Adrenal gland (tissue), 12 donors: ENCODE data around the gene RAB38. TPM values are rescaled to one million over a fixed set of nuclear protein-coding genes. Genes with fewer than 3 reads are reported as not detected.

Source experiments
- DNase-seq, 7 donors: peaks; one replicate each; pipeline ENCODE4 v3.0.0-alpha.2; 2019 to 2020
- H3K27ac ChIP-seq, 5 donors: fragments of 200-600 bp; sonication (generic) in 4 of 5; 1 replicate in 3 of 5; 2 replicates in 2 of 5; pipeline versions ENCODE4 v1.5.1 to v1.8.0; 2016 to 2020; ENCODE audit warnings: mild to moderate bottlenecking in 1 of 5
- H3K27me3 ChIP-seq: fragments of 200-600 bp; 2 replicates; pipeline ENCODE4 v1.8.0; 2021
- H3K36me3 ChIP-seq, 2 donors: fragments of 200-600 bp; replicated peaks in 1 of 2; 1 replicate in 1 of 2; 2 replicates in 1 of 2; pipeline versions ENCODE4 v1.5.1 to v1.8.0; 2018 to 2022
- H3K4me1 ChIP-seq, 2 donors: fragments of 200-600 bp; replicated peaks in 1 of 2; 1 replicate in 1 of 2; 2 replicates in 1 of 2; pipeline versions ENCODE4 v1.5.1 to v1.8.0; 2018 to 2021
- H3K4me3 ChIP-seq, 4 donors: fragments of 200-600 bp; sonication (generic) in 3 of 4; one replicate each; pipeline ENCODE4 v1.5.1; 2016 to 2018
- H3K9me3 ChIP-seq, 3 donors: fragments of 200-600 bp; sonication (generic) in 1 of 3; replicated peaks in 1 of 3; 1 replicate in 2 of 3; 2 replicates in 1 of 3; pipeline versions ENCODE4 v1.5.1 to v1.8.0; 2016 to 2021
- CTCF ChIP-seq, 6 experiments: fragments of 450-650 bp in 4 of 6; fragments of 200-600 bp in 2 of 6; sonication (generic) in 1 of 6; IDR thresholded peaks; 1 replicate in 5 of 6; 2 replicates in 1 of 6; pipeline versions ENCODE4 v1.5.1 to v1.8.0; 2016 to 2021; ENCODE audit warnings: antibody characterized with exemption in 6 of 6, mild to moderate bottlenecking in 2 of 6, moderate library complexity in 1 of 6
- POLR2A ChIP-seq, 2 donors: fragments of 450-650 bp; IDR thresholded peaks; one replicate each; pipeline ENCODE4 v1.6.1; 2017; ENCODE audit warnings: antibody characterized with exemption in 2 of 2, mild to moderate bottlenecking in 2 of 2, moderate library complexity in 1 of 2
- WGBS, 4 donors: extraction: QIAGEN DNeasy Blood & Tissue Kit in 2 of 4; methylation state at CpG; one replicate each; pipeline versions ENCODE4 v1.1.5 to v1.1.7; 2013 to 2017; 5-methylcytosine and 5-hydroxymethylcytosine counted together
- intact Hi-C, 2 donors: fragments of 100-400 bp; cut with DNase I; formaldehyde crosslinking; loops; one replicate each; pipeline versions ENCODE4 v1.14.1 to v1.15.0; 2022 to 2023
- polyA plus RNA-seq, 3 donors: library from polyadenylated mRNA; stranded (reverse); fragments of 200-250 nt in 2 of 3; fragments of 350-450 nt in 1 of 3; fragmentation: Illumina TruSeq in 1 of 3; extraction: RNeasy Lipid Tissue Mini Kit (QIAGEN cat#74804) in 1 of 3; gene quantifications; one replicate each; pipeline ENCODE4 v1.2.3, GENCODE V29; 2013 to 2014
- total RNA-seq, 9 donors: library from RNA; depleted of rRNA in 4 of 9; stranded (reverse); fragments of >200 nt in 4 of 9; fragments of 120-200 nt in 1 of 9; fragmentation: NEBNext Ultra II Directional in 1 of 9; extraction: Animal tissue kit (Norgen Biotek cat#: 25700) in 1 of 9; gene quantifications; one replicate each; pipeline versions ENCODE4 v1.1.0 to v1.2.4, GENCODE V29; 2013 to 2023
- donor health status: healthy with polysubstance abuse.
- donor health status: Bipolar disorder and iron deficiency.
- donor health status: DM: yes; HTN: yes; CAD: no.
- donor health status: DM: no; HTN: no; CAD: no.
- donor health status: DM: no; HTN: no; CAD: no.
- donor health status: DM: yes; HTN: yes; CAD: no.

Gene RAB38
- total and polyA plus RNA-seq, 12 donors = 7.9 to 114 (median 27.9) TPM

DNA sequence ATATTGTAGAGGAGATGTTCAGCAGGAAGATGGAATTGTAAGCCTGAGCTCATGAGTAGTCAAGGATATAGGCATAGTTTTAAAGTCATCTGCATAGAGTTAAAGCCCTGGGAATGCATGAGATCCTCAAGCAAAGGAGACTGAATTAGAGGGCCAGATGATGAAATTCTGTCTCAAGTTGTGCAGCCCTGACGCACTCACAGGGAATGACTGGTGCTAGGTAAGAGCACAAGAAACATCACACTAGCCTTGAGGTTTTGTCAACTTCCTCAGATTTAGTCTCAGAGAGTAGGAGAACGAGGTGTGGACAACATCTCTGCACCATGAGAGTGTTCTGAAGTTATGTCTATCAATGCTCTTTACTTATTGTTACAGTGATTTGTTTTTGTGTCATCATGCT is 5.8 kb downstream of the RAB38 start:
- no peaks in the 10 kb centered on the region for H3K9me3 ChIP-seq
- DNase-seq = no peak
- no peaks in the 10 kb centered on the region for H3K27me3 ChIP-seq
- H3K36me3 ChIP-seq = no peaks in the 10 kb centered on the region
- H3K4me3 ChIP-seq = no peak overlapping the region
- H3K27ac ChIP-seq = no peak overlapping the region
- 83 to 91% (median 87%) methylated on average over 2 of the region's 2 CpGs for WGBS, 4 donors
- no peak for TF ChIP-seq CTCF (IDR thresholded peaks at IDR 0.05)
- no peak for TF ChIP-seq POLR2A (IDR thresholded peaks at IDR 0.05)
- intact Hi-C loops = no loop called here
- peaks cover 8 to 36% of the 10 kb centered on the region in 2 donors for H3K4me1 ChIP-seq

DNA sequence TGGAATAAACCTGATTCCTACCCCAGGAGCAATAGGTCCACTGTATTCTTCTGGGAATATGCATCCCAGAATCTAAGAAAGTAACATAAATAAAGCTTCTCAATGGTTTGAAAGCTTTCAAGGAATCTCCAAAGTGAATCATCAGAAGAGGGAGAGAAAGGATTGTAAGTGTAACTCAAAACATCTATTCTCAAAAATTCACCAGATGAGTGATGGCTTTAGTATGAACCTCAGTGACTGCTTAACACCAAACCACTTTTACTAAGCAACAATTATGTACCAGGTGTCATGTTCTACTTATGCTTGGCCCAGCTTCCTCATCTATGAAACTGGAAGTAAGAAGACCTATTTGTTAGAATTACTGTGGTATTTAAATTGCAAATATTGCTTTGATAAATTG is 7.4 kb downstream of the RAB38 start:
- Histone ChIP-seq H3K27ac (no peak overlapping the region), H3K9me3 (no peaks in the 10 kb centered on the region), H3K4me3 (no peak overlapping the region), H3K36me3 (no peaks in the 10 kb centered on the region), H3K27me3 (no peaks in the 10 kb centered on the region), H3K4me1 (peaks cover 0 to 21% of the 10 kb centered on the region in 2 donors)
- DNase-seq = no peak
- intact Hi-C loops = no loop called here
- no peak for TF ChIP-seq POLR2A (IDR thresholded peaks at IDR 0.05)
- no peak for TF ChIP-seq CTCF (IDR thresholded peaks at IDR 0.05)

DNA sequence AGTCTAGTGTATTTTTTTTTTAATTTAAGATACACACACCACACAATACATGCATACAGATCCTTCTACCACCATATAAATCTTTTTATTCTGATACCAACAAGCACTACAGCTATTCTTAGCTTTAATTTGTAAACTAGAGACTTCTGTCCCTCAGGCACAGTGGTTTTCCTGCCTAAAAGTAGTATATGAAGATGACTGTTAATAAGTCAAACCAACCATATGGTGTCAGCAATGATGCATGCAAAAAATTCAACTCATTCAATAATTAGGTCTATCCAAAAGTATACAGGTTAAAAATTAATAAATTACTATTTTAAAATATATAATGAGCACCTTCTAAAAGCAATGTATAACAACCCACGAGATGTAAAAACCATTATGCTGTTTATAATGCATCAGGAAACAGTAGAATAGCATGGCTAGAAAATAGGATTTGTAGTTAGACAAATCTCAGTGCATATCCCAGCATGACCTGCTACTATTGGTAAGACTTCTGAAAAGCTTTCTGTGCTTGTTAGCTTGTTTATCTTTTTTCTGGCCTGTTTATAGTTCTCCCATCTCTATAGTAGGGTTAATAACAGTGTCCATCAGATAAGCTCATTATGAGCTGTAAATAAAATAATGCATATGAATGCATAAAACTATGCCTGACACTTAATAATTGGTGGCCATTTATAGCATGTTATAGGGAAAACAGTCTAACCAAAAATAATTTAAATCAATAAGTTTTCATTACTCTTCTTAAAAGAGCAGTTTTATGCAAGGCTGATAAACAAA is 10.2 kb downstream of the RAB38 start:
- H3K27me3 ChIP-seq = no peaks in the 10 kb centered on the region
- H3K4me1 ChIP-seq = no peaks in the 10 kb centered on the region
- intact Hi-C loops = no loop called here
- no peaks in the 10 kb centered on the region for H3K36me3 ChIP-seq
- H3K27ac ChIP-seq = no peak overlapping the region
- TF ChIP-seq CTCF (IDR thresholded peaks at IDR 0.05) = no peak
- no peak for TF ChIP-seq POLR2A (IDR thresholded peaks at IDR 0.05)
- H3K4me3 ChIP-seq = no peak overlapping the region
- 74 to 93% (median 84%) methylated on average over 1 of the region's 1 CpG for WGBS, 4 donors
- DNase-seq = no peak
- no peaks in the 10 kb centered on the region for H3K9me3 ChIP-seq

- no peak overlapping the region for H3K4me3 ChIP-seq
- H3K36me3 ChIP-seq = no peaks in the 10 kb centered on the region
- 79 to 95% (median 88%) methylated on average over 4 of the region's 4 CpGs for WGBS, 4 donors
- no peak for TF ChIP-seq POLR2A (IDR thresholded peaks at IDR 0.05)
- no peak for TF ChIP-seq CTCF (IDR thresholded peaks at IDR 0.05)
- H3K9me3 ChIP-seq = no peaks in the 10 kb centered on the region
- no peaks in the 10 kb centered on the region for H3K27me3 ChIP-seq
- H3K27ac ChIP-seq = no peak overlapping the region
- H3K4me1 ChIP-seq = no peaks in the 10 kb centered on the region
- DNase-seq = no peak
- intact Hi-C loops = no loop called here
Observed at GRCh38 chr11:88164320-88164719, 10.9 kb downstream of the RAB38 start.
